ENCODE results near the gene PDE5A.
"Not testable (repeated sequence)": the region's sequence is repeated elsewhere in the genome, so short reads cannot be mapped to it uniquely, and the experiment has no call there.

Gene PDE5A

GRCh38 chr4:119646347-119647071 is 17.9 kb upstream of the PDE5A start:
- peak in 1 of 2 experiments; percentile 36 for DNase-seq (ENCODE audit: low read depth in 2 of 2)

GRCh38 chr4:119643306-119644042 is 14.9 kb upstream of the PDE5A start:
- DNase-seq (ENCODE audit: low read depth in 2 of 2), result no peak

- no peak for DNase-seq (ENCODE audit: low read depth in 2 of 2)
These were observed 13.2 kb upstream of the PDE5A start for GRCh38 chr4:119641765-119642164.

- DNase-seq (ENCODE audit: low read depth in 2 of 2), result no peak
These were observed 9.8 kb upstream of the PDE5A start for GRCh38 chr4:119638359-119638758.

- not testable (repeated sequence) for DNase-seq (ENCODE audit: low read depth in 2 of 2)
These were observed 8.2 kb upstream of the PDE5A start for GRCh38 chr4:119636851-119637250.

GRCh38 chr4:119632216-119632615 is 3.6 kb upstream of the PDE5A start:
- no peak for DNase-seq (ENCODE audit: low read depth in 2 of 2)

- no peak for DNase-seq (ENCODE audit: low read depth in 2 of 2)
These were observed 503 bp upstream of the PDE5A start for GRCh38 chr4:119629142-119629471.

GRCh38 chr4:119627267-119628255 is 1.0 kb downstream of the PDE5A start:
- no peak for DNase-seq (ENCODE audit: low read depth in 2 of 2)

GRCh38 chr4:119626943-119627266 is 1.7 kb downstream of the PDE5A start:
- DNase-seq (ENCODE audit: low read depth in 2 of 2), result no peak

- DNase-seq (ENCODE audit: low read depth in 2 of 2), result no peak
These were observed 2.2 kb downstream of the PDE5A start for GRCh38 chr4:119626420-119626819.

GRCh38 chr4:119625761-119626160 is 2.8 kb downstream of the PDE5A start:
- no peak for DNase-seq (ENCODE audit: low read depth in 2 of 2)

GRCh38 chr4:119624356-119624755 is 4.2 kb downstream of the PDE5A start:
- no peak for DNase-seq (ENCODE audit: low read depth in 2 of 2)

GRCh38 chr4:119623025-119623424 is 5.6 kb downstream of the PDE5A start:
- no peak for DNase-seq (ENCODE audit: low read depth in 2 of 2)

- no peak for DNase-seq (ENCODE audit: low read depth in 2 of 2)
These were observed 13.4 kb downstream of the PDE5A start for GRCh38 chr4:119615068-119615719.

GRCh38 chr4:119604266-119604665 is 24.3 kb downstream of the PDE5A start:
- no peak for DNase-seq (ENCODE audit: low read depth in 2 of 2)

- no peak for DNase-seq (ENCODE audit: low read depth in 2 of 2)
These were observed 26.2 kb downstream of the PDE5A start for GRCh38 chr4:119602366-119602765.

GRCh38 chr4:119598521-119598920 is 30.1 kb downstream of the PDE5A start:
- DNase-seq (ENCODE audit: low read depth in 2 of 2), result no peak

- DNase-seq (ENCODE audit: low read depth in 2 of 2), result no peak
These were observed 31.2 kb downstream of the PDE5A start for GRCh38 chr4:119597377-119597776.

GRCh38 chr4:119593698-119594097 is 34.9 kb downstream of the PDE5A start:
- no peak for DNase-seq (ENCODE audit: low read depth in 2 of 2)

GRCh38 chr4:119592830-119593229 is 35.8 kb downstream of the PDE5A start:
- no peak for DNase-seq (ENCODE audit: low read depth in 2 of 2)

- no peak for DNase-seq (ENCODE audit: low read depth in 2 of 2)
These were observed 39.4 kb downstream of the PDE5A start for GRCh38 chr4:119589165-119589564.

- DNase-seq (ENCODE audit: low read depth in 2 of 2), result no peak
These were observed 40.8 kb downstream of the PDE5A start for GRCh38 chr4:119587796-119588195.

All from fibroblast of skin of left biceps (primary cell).